ENCODE data around the gene CTDSP2. TPM values are rescaled to one million over a fixed set of nuclear protein-coding genes. Genes with fewer than 3 reads are reported as not detected.

CTDSP2 gene
- total RNA-seq (100 to 1,000 TPM; 132 to 246 (median 234) TPM), total RNA-seq (35.4 to 416 (median 147) reads per million in 29 experiments)
- 116 TPM for total RNA-seq (2013)

GRCh38 chr12:57846577-57847319 is at the start of gene CTDSP2:
TSS of gene CTDSP2 (minus strand) at chr12:57846729. CDS start at chr12:57846435, 294 bp downstream.
- ChIA-PET POLR2A (interaction anchor here (0.6 to 1.0 kb wide), 7 partner anchors 10 to 414 kb away, joined by 3 to 9 read pairs (median 6); no protein-coding TSS in a partner anchor), CTCF (interaction anchor here (0.6 to 3.0 kb wide), 11 partner anchors 8 to 115 kb away, joined by 3 to 8 read pairs (median 5); no protein-coding TSS in a partner anchor)
- peak within 1 kb of the TSS; percentile 82 to 90 (median 88) for H3K4me3 Mint-ChIP-seq
- H3K4me3 ChIP-seq (ENCODE audit: control insufficient read depth in 1 of 2, extremely low read depth in 1 of 2, low read length in 1 of 2): peak within 1 kb of the TSS; percentile 91 to 94
- H3K36me3 ChIP-seq (ENCODE audit: control insufficient read depth in 2 of 2, extremely low read depth in 1 of 2, insufficient read depth in 1 of 2, low read length in 1 of 2): no peaks in the 10 kb centered on the region
- peaks cover 46 to 52% (median 46%) of the 10 kb centered on the region in 3 donors for H3K4me1 Mint-ChIP-seq
- DNase-seq: peak; percentile 61 to 93 (median 75)
- H3K27me3 ChIP-seq (replicated peaks in 1 of 2; ENCODE audit: control insufficient read depth in 2 of 2, extremely low read depth in 1 of 2, insufficient read depth in 2 of 2, low read length in 1 of 2): peaks cover 0 to 1% of the 10 kb centered on the region in 2 experiments
- peaks cover under 1 to 6% of the 10 kb centered on the region in 2 donors for H3K27me3 Mint-ChIP-seq
- H3K36me3 Mint-ChIP-seq: peaks cover 7% of the 10 kb centered on the region
- peak within 1 kb of the TSS; percentile 73 for H3K27ac ChIP-seq (ENCODE audit: low read length)
- no peaks in the 10 kb centered on the region for H3K9me3 ChIP-seq
- peak within 1 kb of the TSS; percentile 87 for H3K27ac Mint-ChIP-seq
- H3K4me1 ChIP-seq (ENCODE audit: control insufficient read depth in 1 of 2, extremely low read depth in 1 of 2, insufficient read depth in 2 of 2, low read length in 2 of 2): peaks cover 25 to 41% of the 10 kb centered on the region in 2 experiments
- H3K9me3 Mint-ChIP-seq: no peaks in the 10 kb centered on the region
- peak; percentile 56 to 66 (median 58) for ATAC-seq (replicated peaks in 1 of 4)
- under 1% methylated on average over 36 of the region's 58 CpGs for WGBS (ENCODE audit: insufficient coverage)

- Histone ChIP-seq H3K27me3 (replicated peaks in 1 of 2; ENCODE audit: control insufficient read depth in 2 of 2, extremely low read depth in 1 of 2, insufficient read depth in 2 of 2, low read length in 1 of 2) (peaks cover 0 to 5% of the 10 kb centered on the region in 2 experiments), H3K27ac (ENCODE audit: low read length) (peak overlapping the region; percentile 41), H3K9me3 (no peaks in the 10 kb centered on the region), H3K4me1 (ENCODE audit: control insufficient read depth in 1 of 2, extremely low read depth in 1 of 2, insufficient read depth in 2 of 2, low read length in 2 of 2) (peaks cover 30 to 63% of the 10 kb centered on the region in 2 experiments), H3K4me3 (ENCODE audit: control insufficient read depth in 1 of 2, extremely low read depth in 1 of 2, low read length in 1 of 2) (peak overlapping the region; percentile 29 to 52), H3K36me3 (ENCODE audit: control insufficient read depth in 2 of 2, extremely low read depth in 1 of 2, insufficient read depth in 1 of 2, low read length in 1 of 2) (no peaks in the 10 kb centered on the region)
- H3K27ac Mint-ChIP-seq: peak overlapping the region; percentile 84 to 93
- peaks cover 56 to 67% (median 63%) of the 10 kb centered on the region in 3 donors for H3K4me1 Mint-ChIP-seq
- POLR2A ChIA-PET: no interaction called here
- peak in 1 of 35 experiments; percentile 6 for DNase-seq
- H3K4me3 Mint-ChIP-seq: peak overlapping the region; percentile 69 to 82 (median 75)
- no peaks in the 10 kb centered on the region for H3K27me3 Mint-ChIP-seq
- CTCF ChIA-PET: interaction anchor here (1.0 to 1.7 kb wide), 3 partner anchors 9 to 26 kb away, joined by 3 to 6 read pairs (median 5); no protein-coding TSS in a partner anchor
- no peaks in the 10 kb centered on the region for H3K36me3 Mint-ChIP-seq
- no peaks in the 10 kb centered on the region for H3K9me3 Mint-ChIP-seq
- no peak for ATAC-seq (replicated peaks in 1 of 4)
- 62% methylated on average over 6 of the region's 6 CpGs for WGBS (ENCODE audit: insufficient coverage)
Observed at GRCh38 chr12:57896115-57896433, 49.5 kb upstream of the CTDSP2 start.

GRCh38 chr12:57895389-57896114 is 49.0 kb upstream of the CTDSP2 start:
- H3K27ac ChIP-seq (ENCODE audit: low read length): peak overlapping the region; percentile 41
- Mint-ChIP-seq H3K9me3 (no peaks in the 10 kb centered on the region), H3K4me1 (peaks cover 56 to 66% (median 63%) of the 10 kb centered on the region in 3 donors), H3K27ac (peak overlapping the region; percentile 84 to 93), H3K4me3 (peak overlapping the region; percentile 69 to 82 (median 75)), H3K27me3 (no peaks in the 10 kb centered on the region), H3K36me3 (no peaks in the 10 kb centered on the region)
- DNase-seq (no peak), ATAC-seq (replicated peaks in 1 of 4) (no peak)
- H3K4me3 ChIP-seq (ENCODE audit: control insufficient read depth in 1 of 2, extremely low read depth in 1 of 2, low read length in 1 of 2): peak overlapping the region in 1 of 2 donors; percentile 29
- 90% methylated on average over 2 of the region's 5 CpGs for WGBS (ENCODE audit: insufficient coverage)
- POLR2A ChIA-PET: no interaction called here
- H3K27me3 ChIP-seq (replicated peaks in 1 of 2; ENCODE audit: control insufficient read depth in 2 of 2, extremely low read depth in 1 of 2, insufficient read depth in 2 of 2, low read length in 1 of 2): peaks cover 0 to 5% of the 10 kb centered on the region in 2 experiments
- no peaks in the 10 kb centered on the region for H3K9me3 ChIP-seq
- no peaks in the 10 kb centered on the region for H3K36me3 ChIP-seq (ENCODE audit: control insufficient read depth in 2 of 2, extremely low read depth in 1 of 2, insufficient read depth in 1 of 2, low read length in 1 of 2)
- CTCF ChIA-PET: interaction anchor here (0.5 to 1.7 kb wide), 8 partner anchors 10 to 151 kb away, joined by 3 to 6 read pairs (median 4); partner anchors contain the start of genes TSFM (in 1 of the 2) and TSPAN31 (in 1 of the 2)
- H3K4me1 ChIP-seq (ENCODE audit: control insufficient read depth in 1 of 2, extremely low read depth in 1 of 2, insufficient read depth in 2 of 2, low read length in 2 of 2): peaks cover 30 to 63% of the 10 kb centered on the region in 2 experiments

- Mint-ChIP-seq H3K36me3 (no peaks in the 10 kb centered on the region), H3K9me3 (no peaks in the 10 kb centered on the region), H3K27me3 (no peaks in the 10 kb centered on the region), H3K27ac (peak overlapping the region; percentile 84 to 93), H3K4me1 (peaks cover 54 to 62% (median 58%) of the 10 kb centered on the region in 3 donors), H3K4me3 (peak overlapping the region in 2 of 3 donors; percentile 25 to 82)
- Histone ChIP-seq H3K4me1 (ENCODE audit: control insufficient read depth in 1 of 2, extremely low read depth in 1 of 2, insufficient read depth in 2 of 2, low read length in 2 of 2) (peaks cover 29 to 55% of the 10 kb centered on the region in 2 experiments), H3K4me3 (ENCODE audit: control insufficient read depth in 1 of 2, extremely low read depth in 1 of 2, low read length in 1 of 2) (no peak overlapping the region), H3K27me3 (replicated peaks in 1 of 2; ENCODE audit: control insufficient read depth in 2 of 2, extremely low read depth in 1 of 2, insufficient read depth in 2 of 2, low read length in 1 of 2) (peaks cover 0 to 10% of the 10 kb centered on the region in 2 experiments), H3K36me3 (ENCODE audit: control insufficient read depth in 2 of 2, extremely low read depth in 1 of 2, insufficient read depth in 1 of 2, low read length in 1 of 2) (no peaks in the 10 kb centered on the region), H3K27ac (ENCODE audit: low read length) (no peak overlapping the region), H3K9me3 (no peaks in the 10 kb centered on the region)
- DNase-seq (peak in 1 of 35 experiments; percentile 17), ATAC-seq (replicated peaks in 1 of 4) (no peak)
- ChIA-PET POLR2A (interaction anchor here in 1 of 2 donors (0.6 kb wide), 1 partner anchor 43 kb away, joined by 5 read pairs; no protein-coding TSS in a partner anchor), CTCF (interaction anchor here (0.5 to 1.7 kb wide), 8 partner anchors 11 to 150 kb away, joined by 3 to 6 read pairs (median 5); partner anchors contain the start of genes TSFM (in 1 of the 2) and TSPAN31 (in 1 of the 2))
- WGBS (ENCODE audit: insufficient coverage): 89% methylated on average over 1 of the region's 6 CpGs
Observed at GRCh38 chr12:57894399-57895292, 48.1 kb upstream of the CTDSP2 start.

GRCh38 chr12:57893431-57894353 is 47.2 kb upstream of the CTDSP2 start:
- Mint-ChIP-seq H3K9me3 (no peaks in the 10 kb centered on the region), H3K27ac (peak overlapping the region; percentile 55 to 93), H3K27me3 (no peaks in the 10 kb centered on the region), H3K36me3 (no peaks in the 10 kb centered on the region), H3K4me3 (no peak overlapping the region), H3K4me1 (peaks cover 47 to 53% (median 51%) of the 10 kb centered on the region in 3 donors)
- ChIA-PET CTCF (no interaction called here), POLR2A (interaction anchor here in 1 of 2 donors (0.6 kb wide), 1 partner anchor 42 kb away, joined by 5 read pairs; no protein-coding TSS in a partner anchor)
- Histone ChIP-seq H3K4me3 (ENCODE audit: control insufficient read depth in 1 of 2, extremely low read depth in 1 of 2, low read length in 1 of 2) (no peak overlapping the region), H3K27ac (ENCODE audit: low read length) (no peak overlapping the region), H3K27me3 (replicated peaks in 1 of 2; ENCODE audit: control insufficient read depth in 2 of 2, extremely low read depth in 1 of 2, insufficient read depth in 2 of 2, low read length in 1 of 2) (peaks cover 0 to 18% of the 10 kb centered on the region in 2 experiments), H3K36me3 (ENCODE audit: control insufficient read depth in 2 of 2, extremely low read depth in 1 of 2, insufficient read depth in 1 of 2, low read length in 1 of 2) (no peaks in the 10 kb centered on the region), H3K4me1 (ENCODE audit: control insufficient read depth in 1 of 2, extremely low read depth in 1 of 2, insufficient read depth in 2 of 2, low read length in 2 of 2) (peaks cover 20 to 54% of the 10 kb centered on the region in 2 experiments), H3K9me3 (no peaks in the 10 kb centered on the region)
- ATAC-seq (replicated peaks in 1 of 4) (no peak), DNase-seq (no peak)
- WGBS (ENCODE audit: insufficient coverage): 82% methylated on average over 11 of the region's 13 CpGs
